ENCODE results near the gene SART1.

- no peak for TF ChIP-seq POLR2A (IDR thresholded peaks at IDR 0.05)
- no peak for TF ChIP-seq CTCF (IDR thresholded peaks at IDR 0.05)
These were observed 30.5 kb downstream of the SART1 start for GRCh38 chr11:65992056-65992455.

Data from adrenal gland (tissue), 5 donors.